Stimulated activated CD4-positive, alpha-beta T cell treated with anti-CD3 and anti-CD28 coated beads, Interleukin-4, amount 100 ng/mL, for 4 hours (primary cell): ENCODE data around the gene TSC1.
A peak's percentile ranks its signal among the peaks of the same experiment; 100 is the strongest.
"Not testable (repeated sequence)": the region's sequence is repeated elsewhere in the genome, so short reads cannot be mapped to it uniquely, and the experiment has no call there.

ENCODE experiments used
- DNase-seq, 2 experiments: peaks; one replicate each; pipeline ENCODE4 v3.0.0-alpha.2; 2020

Gene TSC1

DNA sequence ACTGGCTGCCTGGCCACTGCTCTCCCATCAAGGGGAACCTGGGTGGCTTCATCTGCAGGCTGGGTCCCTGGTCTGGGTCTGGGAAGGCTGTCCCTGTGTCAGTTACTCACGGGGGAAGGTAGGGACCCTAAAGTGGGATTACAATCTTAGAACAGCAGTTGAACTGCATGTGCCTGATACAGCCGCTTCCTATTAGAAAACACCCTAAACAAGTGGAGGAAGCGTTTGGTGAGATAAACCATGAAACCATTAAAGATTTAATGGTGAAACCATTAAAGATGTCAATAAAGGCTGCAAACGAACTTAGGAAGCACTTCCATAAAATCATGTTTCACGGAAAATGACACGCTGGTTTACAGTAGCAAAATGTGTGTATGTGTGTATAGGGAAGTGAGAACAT, 31.5 kb upstream of the TSC1 start:
- no peak for DNase-seq

- DNase-seq = no peak
Measured at GRCh38 chr9:132973713-132974112, 29.3 kb upstream of the TSC1 start.

DNA sequence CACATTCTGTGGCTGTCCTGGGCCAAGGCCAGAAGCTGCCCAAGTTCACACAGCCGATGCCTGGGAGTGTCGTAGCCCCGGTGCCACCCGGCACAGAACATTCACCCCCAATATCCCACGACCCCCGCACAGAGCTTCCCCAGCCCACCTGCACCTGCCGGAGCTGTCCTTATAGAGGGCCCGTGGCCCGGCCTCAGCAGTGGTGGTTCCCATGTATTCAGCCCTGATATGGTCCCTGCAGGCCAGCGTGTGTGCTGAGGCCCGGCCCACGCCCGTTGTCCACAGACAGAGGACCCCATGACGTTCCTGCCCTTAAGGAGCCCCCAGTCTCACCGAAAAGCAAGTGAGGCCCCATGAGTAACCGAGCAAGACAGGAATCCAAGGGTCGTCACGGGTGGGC, 28.8 kb upstream of the TSC1 start:
- DNase-seq = no peak

GRCh38 chr9:132970324-132971062, 26.1 kb upstream of the TSC1 start:
- no peak for DNase-seq

DNA sequence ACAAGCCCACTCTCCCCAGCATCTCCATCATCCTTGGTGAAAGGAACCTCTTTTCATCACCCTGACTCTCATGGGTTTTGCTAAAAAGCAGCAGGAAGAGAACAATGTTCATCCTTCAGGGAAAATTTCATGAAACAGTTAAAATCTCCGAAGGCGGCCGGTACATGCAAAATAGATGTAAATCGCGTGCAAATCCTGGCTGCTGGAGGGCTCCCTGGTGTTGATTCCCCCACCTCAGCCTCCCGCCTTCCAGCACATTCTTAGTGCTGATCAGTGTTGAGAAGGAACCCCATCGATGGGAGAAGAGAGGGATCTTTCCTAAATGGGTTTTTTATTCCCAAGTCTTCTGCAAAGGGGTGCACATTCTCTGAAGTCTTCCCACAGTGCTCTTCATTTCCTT, 25.4 kb upstream of the TSC1 start:
- no peak for DNase-seq

DNA sequence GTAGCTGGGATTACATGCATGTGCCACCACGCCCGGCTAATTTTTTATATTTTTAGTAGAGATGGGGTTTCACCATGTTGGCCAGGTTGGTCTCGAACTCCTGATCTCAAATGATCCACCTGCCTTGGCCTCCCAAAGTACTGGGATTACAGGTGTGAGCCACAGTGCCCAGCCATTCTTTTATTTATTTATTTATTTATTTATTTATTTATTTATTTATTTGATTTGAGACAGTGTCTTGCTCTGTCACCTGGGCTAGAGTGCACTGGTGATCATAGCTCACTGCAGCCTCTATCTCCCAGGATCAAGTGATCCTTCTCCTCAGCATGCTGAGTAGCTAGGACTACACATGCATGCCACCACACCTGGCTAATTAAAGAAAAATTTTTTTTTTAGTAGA, 23.5 kb upstream of the TSC1 start:
- not testable (repeated sequence) for DNase-seq

DNA sequence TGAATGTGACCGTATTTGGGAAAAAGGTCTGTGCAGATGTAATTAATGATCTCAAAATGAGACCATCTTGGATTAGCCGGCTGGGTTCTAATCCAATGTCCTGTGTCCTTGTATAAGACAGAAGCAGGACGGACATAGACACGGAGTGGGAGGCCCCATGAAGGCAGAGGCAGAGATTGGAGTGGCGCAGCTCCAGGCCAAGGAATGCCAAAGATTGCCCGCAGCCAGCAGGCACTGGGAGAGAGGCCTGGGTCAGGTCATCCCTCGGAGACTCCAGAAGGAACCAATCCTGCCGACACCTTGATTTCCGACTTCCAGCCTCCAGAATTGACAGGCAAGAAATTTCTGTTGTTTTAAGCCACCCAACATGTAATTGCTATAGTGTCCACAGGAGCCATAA, 21.1 kb upstream of the TSC1 start:
- no peak for DNase-seq

DNA sequence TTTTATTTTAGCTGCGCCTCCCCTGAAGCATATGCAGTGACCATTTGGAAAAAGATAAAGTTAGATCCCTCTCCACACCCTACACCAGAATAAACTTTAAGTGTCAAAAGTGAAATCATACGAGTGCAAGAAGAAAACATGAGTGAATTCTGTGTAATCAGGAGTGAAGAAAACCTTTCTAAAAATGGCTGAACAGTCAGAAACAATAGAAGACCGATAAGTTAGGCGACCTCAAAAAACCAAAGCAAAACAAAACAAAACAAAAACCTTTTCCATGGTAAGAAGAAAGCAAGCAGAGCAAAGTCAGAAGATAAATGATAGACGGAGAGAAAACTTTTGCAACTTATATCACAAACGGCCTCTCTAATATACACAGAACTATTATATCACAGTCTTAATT, 16.6 kb upstream of the TSC1 start:
- no peak for DNase-seq

DNA sequence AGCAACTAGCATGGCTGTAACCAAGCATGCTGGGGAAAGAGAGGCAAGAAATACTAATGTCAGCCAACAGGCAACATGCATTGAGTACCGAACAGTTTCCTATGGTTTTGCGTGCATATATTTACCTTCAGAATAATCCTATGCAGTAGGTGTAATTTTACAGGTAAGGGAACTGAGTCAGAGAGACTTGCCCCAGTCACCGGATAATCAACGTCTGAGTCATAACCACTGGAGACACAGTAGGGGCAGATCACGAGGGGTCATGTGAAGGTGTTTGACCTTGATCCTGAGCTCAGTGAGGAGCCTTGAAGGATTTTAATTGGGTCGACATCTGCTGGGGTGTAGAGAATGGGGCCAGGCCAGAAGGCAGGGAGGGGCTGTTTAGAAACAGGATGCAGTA, 13.4 kb upstream of the TSC1 start:
- no peak for DNase-seq

- no peak for DNase-seq
Measured at GRCh38 chr9:132955768-132956167, 11.4 kb upstream of the TSC1 start.

DNA sequence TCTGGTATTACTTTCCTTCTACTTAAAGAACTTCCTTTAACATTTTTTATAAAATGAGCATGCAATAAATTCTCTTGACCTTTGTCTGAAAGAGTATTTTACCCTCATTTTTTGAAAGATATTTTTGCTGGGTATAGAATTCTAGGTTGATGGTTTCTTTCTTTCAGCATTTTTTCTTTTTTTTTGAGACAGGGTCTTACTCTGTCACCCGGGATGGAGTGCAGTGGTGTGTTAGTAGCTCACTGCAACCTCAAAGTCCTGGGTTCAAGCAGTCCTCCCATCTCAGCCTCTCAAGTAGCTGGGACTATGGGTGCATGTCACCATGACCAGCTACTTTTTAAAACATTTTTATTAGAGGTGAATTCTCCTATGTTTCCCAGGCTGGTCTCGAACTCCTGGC, 10.7 kb upstream of the TSC1 start:
- no peak for DNase-seq

GRCh38 chr9:132949709-132950108, 5.3 kb upstream of the TSC1 start:
- no peak for DNase-seq

- DNase-seq = no peak
Measured at GRCh38 chr9:132948482-132949050, 4.2 kb upstream of the TSC1 start.

- DNase-seq = no peak
Measured at GRCh38 chr9:132947756-132948155, 3.3 kb upstream of the TSC1 start.

DNA sequence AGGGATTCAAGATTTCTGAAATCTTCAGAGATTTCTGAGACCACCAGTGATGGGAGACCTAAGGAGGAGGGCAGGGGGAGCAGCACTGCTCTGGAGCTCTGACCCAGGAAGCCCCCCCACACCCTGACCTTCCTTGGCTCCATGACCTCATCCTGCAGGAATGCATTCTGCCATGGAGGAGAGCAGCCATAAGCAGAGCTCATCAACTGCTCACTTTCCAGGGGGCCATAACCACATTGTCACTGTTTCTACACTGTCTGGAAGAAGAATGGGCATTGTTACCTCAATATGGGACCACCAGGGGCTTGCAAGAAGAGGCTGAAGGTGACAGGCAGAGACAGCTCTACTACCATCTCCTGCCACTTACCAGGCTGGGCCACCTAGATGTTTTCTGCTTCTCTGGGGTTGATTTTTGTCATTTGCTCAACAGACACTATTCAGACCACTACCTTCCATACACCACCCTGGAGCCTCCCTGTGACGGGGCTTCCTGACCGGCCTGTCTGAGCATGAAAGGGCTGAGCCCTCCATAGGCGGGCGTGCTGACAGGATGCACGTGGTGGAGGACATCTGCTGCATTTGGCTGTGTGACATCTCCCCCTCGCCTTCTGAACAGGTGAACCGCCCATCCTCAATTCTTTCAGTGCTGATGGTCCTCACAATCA, 2.3 kb upstream of the TSC1 start:
- no peak for DNase-seq

- DNase-seq = no peak
Measured at GRCh38 chr9:132946211-132946610, 1.8 kb upstream of the TSC1 start.

- DNase-seq = no peak
Measured at GRCh38 chr9:132945186-132946130, 1.0 kb upstream of the TSC1 start.

DNA sequence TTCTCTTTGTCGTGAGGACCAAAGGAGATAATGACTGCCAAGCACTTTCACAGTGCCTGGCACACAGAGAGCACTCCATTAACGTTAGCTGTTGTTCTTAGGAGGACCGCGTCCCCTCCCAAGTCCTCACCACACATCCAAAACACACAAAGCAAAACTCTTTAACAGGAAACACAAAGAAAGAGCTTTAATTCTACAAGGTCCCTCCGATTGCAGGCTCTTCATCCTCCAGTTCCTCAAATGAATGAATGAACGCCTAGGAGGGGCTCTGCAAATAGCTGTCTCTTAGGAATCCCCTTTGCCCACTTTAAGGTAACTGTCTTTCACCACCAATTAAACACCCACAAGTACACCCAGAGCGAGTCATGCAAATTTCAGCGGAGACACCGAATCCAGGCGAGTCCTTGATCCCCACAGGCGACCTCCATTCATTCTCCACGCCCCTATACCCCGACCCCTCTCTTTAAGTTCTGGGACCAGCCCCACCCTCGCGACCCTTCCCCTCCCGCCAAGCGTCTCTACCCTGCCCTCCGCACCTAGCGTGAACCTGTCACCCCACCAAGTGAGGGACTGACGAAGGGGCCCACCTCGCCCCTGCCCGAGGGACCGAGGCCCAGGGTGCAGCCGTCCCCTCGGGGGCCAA, 644 bp downstream of the TSC1 start:
- DNase-seq = peak in 1 of 2 experiments; percentile 1

- no peak for DNase-seq
Measured at GRCh38 chr9:132942541-132943182, 1.8 kb downstream of the TSC1 start.

GRCh38 chr9:132939169-132939568, 5.2 kb downstream of the TSC1 start:
- DNase-seq = no peak

GRCh38 chr9:132937463-132937901, 6.9 kb downstream of the TSC1 start:
- no peak for DNase-seq

GRCh38 chr9:132935026-132935425, 9.4 kb downstream of the TSC1 start:
- DNase-seq = no peak
